ENCODE results near the gene TIPRL. TPM values are rescaled to one million over a fixed set of nuclear protein-coding genes. Genes with fewer than 3 reads are reported as not detected.
A peak's percentile ranks its signal among the peaks of the same experiment; 100 is the strongest.

The TIPRL gene
- polyA plus RNA-seq (2011; rRNA removed) (40.3 and 52.9 TPM in 2 replicates), polyA minus RNA-seq (2011; rRNA and poly(A)+ RNA removed) (15.0 and 23.3 TPM in 2 replicates)

GRCh38 chr1:168178638-168179437 lies at the start of gene TIPRL:
TIPRL (plus strand) TSS chr1:168178962; CDS start chr1:168179078, 116 bp downstream.
- Histone ChIP-seq H3K4me3 (ENCODE audit: low read depth, low read length) (peak within 1 kb of the TSS; percentile 93), H3K27me3 (ENCODE audit: control insufficient read depth, insufficient read depth, low read length) (no peaks in the 10 kb centered on the region), H3K9me3 (ENCODE audit: control insufficient read depth, insufficient read depth, low read length) (no peaks in the 10 kb centered on the region; the same call in 1 of the 2 replicates), H3K27ac (ENCODE audit: low read depth, low read length) (peak within 1 kb of the TSS; percentile 87)
- DNase-seq (ENCODE audit: low read depth, low spot score): peak; percentile 98
- CTCF ChIA-PET: interaction anchor here (1.1 to 1.2 kb wide), 2 partner anchors 93 to 98 kb away, joined by 3 read pairs; no protein-coding TSS in a partner anchor
- TF ChIP-seq, protein P1, sequence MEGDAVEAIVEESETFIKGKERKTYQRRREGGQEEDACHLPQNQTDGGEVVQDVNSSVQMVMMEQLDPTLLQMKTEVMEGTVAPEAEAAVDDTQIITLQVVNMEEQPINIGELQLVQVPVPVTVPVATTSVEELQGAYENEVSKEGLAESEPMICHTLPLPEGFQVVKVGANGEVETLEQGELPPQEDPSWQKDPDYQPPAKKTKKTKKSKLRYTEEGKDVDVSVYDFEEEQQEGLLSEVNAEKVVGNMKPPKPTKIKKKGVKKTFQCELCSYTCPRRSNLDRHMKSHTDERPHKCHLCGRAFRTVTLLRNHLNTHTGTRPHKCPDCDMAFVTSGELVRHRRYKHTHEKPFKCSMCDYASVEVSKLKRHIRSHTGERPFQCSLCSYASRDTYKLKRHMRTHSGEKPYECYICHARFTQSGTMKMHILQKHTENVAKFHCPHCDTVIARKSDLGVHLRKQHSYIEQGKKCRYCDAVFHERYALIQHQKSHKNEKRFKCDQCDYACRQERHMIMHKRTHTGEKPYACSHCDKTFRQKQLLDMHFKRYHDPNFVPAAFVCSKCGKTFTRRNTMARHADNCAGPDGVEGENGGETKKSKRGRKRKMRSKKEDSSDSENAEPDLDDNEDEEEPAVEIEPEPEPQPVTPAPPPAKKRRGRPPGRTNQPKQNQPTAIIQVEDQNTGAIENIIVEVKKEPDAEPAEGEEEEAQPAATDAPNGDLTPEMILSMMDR (IDR thresholded peaks at IDR 0.05; ENCODE audit: low read depth, low read length): peak; percentile 64
- POLR2A ChIA-PET: no interaction called here

- Histone ChIP-seq H3K27me3 (ENCODE audit: control insufficient read depth, insufficient read depth, low read length) (no peaks in the 10 kb centered on the region), H3K4me3 (ENCODE audit: low read depth, low read length) (no peak overlapping the region), H3K9me3 (ENCODE audit: control insufficient read depth, insufficient read depth, low read length) (no peaks in the 10 kb centered on the region), H3K27ac (ENCODE audit: low read depth, low read length) (no peak overlapping the region)
- TF ChIP-seq, protein P1 (IDR thresholded peaks at IDR 0.05; ENCODE audit: low read depth, low read length): no peak
- CTCF ChIA-PET: interaction anchor here (3.4 to 4.3 kb wide), 2 partner anchors 16 to 47 kb away, joined by 17 to 26 read pairs; no protein-coding TSS in a partner anchor
- POLR2A ChIA-PET: interaction anchor here (0.6 kb wide), 1 partner anchor 414 kb away, joined by 7 read pairs; no protein-coding TSS in a partner anchor
- DNase-seq (ENCODE audit: low read depth, low spot score): no peak
These were observed 48.8 kb upstream of the TIPRL start for GRCh38 chr1:168129933-168130332.

DNA sequence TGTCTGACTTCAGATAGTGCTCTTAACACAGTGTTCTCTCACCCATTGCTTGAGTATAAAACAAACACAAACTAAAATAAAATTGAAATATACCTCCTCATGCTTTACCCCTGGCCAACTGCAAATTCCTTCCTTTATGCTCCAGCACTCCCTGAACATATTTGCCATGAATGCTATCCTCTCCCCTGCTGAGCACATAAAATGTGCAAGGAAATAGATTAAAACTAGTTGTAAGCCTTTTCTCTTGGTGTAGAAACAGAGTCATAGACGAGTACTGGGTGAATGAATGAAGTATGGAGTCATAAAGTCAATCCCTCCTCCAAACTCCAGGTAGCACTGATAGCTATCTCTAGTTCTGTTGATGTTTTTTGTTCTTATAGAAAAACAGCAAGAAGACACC lies 44.6 kb upstream of the TIPRL start:
- no peak overlapping the region for H3K27ac ChIP-seq (ENCODE audit: low read depth, low read length)
- no peak overlapping the region for H3K4me3 ChIP-seq (ENCODE audit: low read depth, low read length)
- CTCF ChIA-PET: interaction anchor here (1.0 to 2.9 kb wide), 3 partner anchors 12 to 52 kb away, joined by 4 to 18 read pairs (median 5); no protein-coding TSS in a partner anchor
- no peaks in the 10 kb centered on the region for H3K27me3 ChIP-seq (ENCODE audit: control insufficient read depth, insufficient read depth, low read length)
- POLR2A ChIA-PET: no interaction called here
- peaks cover 3% of the 10 kb centered on the region; the same call in 1 of the 2 replicates for H3K9me3 ChIP-seq (ENCODE audit: control insufficient read depth, insufficient read depth, low read length)
- no peak for DNase-seq (ENCODE audit: low read depth, low spot score)
- TF ChIP-seq, protein P1 (IDR thresholded peaks at IDR 0.05; ENCODE audit: low read depth, low read length): no peak

DNA sequence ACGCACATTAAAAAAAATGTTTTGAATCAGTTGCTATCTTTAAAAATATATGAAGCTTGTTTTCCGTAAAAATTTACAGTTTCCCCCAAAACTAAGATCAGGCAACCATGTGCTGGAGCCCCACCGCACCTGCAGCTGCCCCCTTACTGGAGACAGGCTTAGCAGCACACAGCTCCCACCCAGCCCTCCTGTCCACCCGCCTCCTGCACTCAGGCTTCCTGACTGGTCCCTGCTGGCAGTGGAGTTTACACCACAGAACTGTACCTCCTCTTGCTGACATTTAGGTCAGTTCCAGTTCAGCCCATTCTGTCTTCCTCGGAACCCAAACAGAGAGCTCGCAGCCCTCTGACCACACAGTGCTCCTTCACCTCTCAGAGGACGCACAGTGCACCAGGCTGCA lies 44.1 kb upstream of the TIPRL start:
- H3K9me3 ChIP-seq (ENCODE audit: control insufficient read depth, insufficient read depth, low read length): peaks cover 3% of the 10 kb centered on the region; the same call in 1 of the 2 replicates
- no peak overlapping the region for H3K4me3 ChIP-seq (ENCODE audit: low read depth, low read length)
- H3K27me3 ChIP-seq (ENCODE audit: control insufficient read depth, insufficient read depth, low read length): no peaks in the 10 kb centered on the region
- no peak overlapping the region for H3K27ac ChIP-seq (ENCODE audit: low read depth, low read length)
- CTCF ChIA-PET: interaction anchor here (1.1 to 2.9 kb wide), 2 partner anchors 11 to 52 kb away, joined by 5 to 18 read pairs; no protein-coding TSS in a partner anchor
- POLR2A ChIA-PET: no interaction called here
- TF ChIP-seq, protein P1 (IDR thresholded peaks at IDR 0.05; ENCODE audit: low read depth, low read length): no peak
- no peak for DNase-seq (ENCODE audit: low read depth, low spot score)

Data from AG04450 (cell line).